KOPT-K1 (cell line): ENCODE measurements around the gene NDUFA6.
A peak's percentile ranks its signal among the peaks of the same experiment; 100 is the strongest.
"Not testable (repeated sequence)": the region's sequence is repeated elsewhere in the genome, so short reads cannot be mapped to it uniquely, and the experiment has no call there.

Experiments
- H3K27ac ChIP-seq: fragments of 200-600 bp; sonication (generic); 2 replicates; pipeline ENCODE4 v1.5.1; 2016; ENCODE audit warnings: antibody characterized with exemption, mild to moderate bottlenecking, low read depth, low read length; ENCODE audit not compliant: poor library complexity, severe bottlenecking
- H3K36me3 ChIP-seq: fragments of 200-600 bp; sonication (generic); 2 replicates; pipeline ENCODE4 v1.5.1; 2017; ENCODE audit warnings: antibody characterized with exemption, mild to moderate bottlenecking, low read length, moderate library complexity; ENCODE audit not compliant: insufficient read depth
- H3K9me3 ChIP-seq: fragments of 200-600 bp; sonication (generic); 2 replicates; pipeline ENCODE4 v1.5.1; 2017; ENCODE audit warnings: antibody characterized with exemption, low read length, mild to moderate bottlenecking; ENCODE audit not compliant: insufficient read depth, poor library complexity, severe bottlenecking

Gene NDUFA6

GRCh38 chr22:42079319-42080251 is 11.0 kb downstream of the NDUFA6 start, which contains the start of gene SMDT1:
Gene SMDT1 (plus strand): TSS chr22:42079700. CDS start chr22:42079769, 69 bp downstream.
- Histone ChIP-seq H3K36me3 (peaks cover 31% of the 10 kb centered on the region), H3K9me3 (no peaks in the 10 kb centered on the region), H3K27ac (peak within 1 kb of the TSS; percentile 83)

- Histone ChIP-seq H3K36me3 (peaks cover 22% of the 10 kb centered on the region), H3K9me3 (no peaks in the 10 kb centered on the region), H3K27ac (peak overlapping the region; percentile 83)
Measured at GRCh38 chr22:42078469-42079318, 11.9 kb downstream of the NDUFA6 start.

DNA sequence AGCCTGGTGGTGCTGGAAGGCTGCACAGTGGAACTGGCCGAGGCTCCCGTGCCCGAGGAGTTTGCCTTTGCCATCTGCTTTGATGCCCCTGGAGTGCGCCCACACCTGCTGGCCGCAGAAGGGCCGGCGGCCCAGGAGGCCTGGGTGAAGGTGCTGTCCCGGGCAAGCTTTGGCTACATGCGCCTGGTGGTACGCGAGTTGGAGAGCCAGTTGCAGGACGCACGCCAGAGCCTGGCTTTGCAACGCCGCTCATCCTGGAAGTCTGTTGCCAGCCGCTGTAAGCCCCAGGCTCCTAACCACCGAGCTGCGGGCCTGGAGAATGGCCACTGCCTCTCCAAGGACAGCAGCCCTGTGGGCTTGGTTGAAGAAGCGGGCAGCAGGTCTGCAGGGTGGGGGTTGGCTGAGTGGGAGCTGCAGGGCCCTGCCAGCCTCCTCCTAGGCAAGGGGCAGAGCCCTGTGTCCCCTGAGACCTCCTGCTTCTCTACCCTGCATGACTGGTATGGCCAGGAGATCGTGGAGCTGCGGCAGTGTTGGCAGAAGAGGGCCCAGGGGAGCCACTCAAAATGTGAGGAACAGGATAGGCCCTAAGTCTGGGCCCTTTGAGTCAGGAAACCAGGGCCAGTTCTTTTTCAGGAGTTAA is 13.0 kb downstream of the NDUFA6 start:
- Histone ChIP-seq H3K9me3 (no peaks in the 10 kb centered on the region), H3K36me3 (peaks cover 11% of the 10 kb centered on the region), H3K27ac (no peak overlapping the region)

GRCh38 chr22:42076764-42077485 is 13.6 kb downstream of the NDUFA6 start:
- Histone ChIP-seq H3K36me3 (peaks cover 4% of the 10 kb centered on the region), H3K9me3 (no peaks in the 10 kb centered on the region), H3K27ac (no peak overlapping the region)

GRCh38 chr22:42074846-42075676 is 15.5 kb downstream of the NDUFA6 start:
- Histone ChIP-seq H3K36me3 (no peaks in the 10 kb centered on the region), H3K9me3 (no peaks in the 10 kb centered on the region), H3K27ac (no peak overlapping the region)

GRCh38 chr22:42074132-42074811 is 16.3 kb downstream of the NDUFA6 start, which contains the start of gene PHETA2:
Gene PHETA2 (plus strand): TSS chr22:42074248. CDS start chr22:42077294, 3,046 bp downstream.
- H3K36me3 ChIP-seq = no peaks in the 10 kb centered on the region
- H3K27ac ChIP-seq = no peak within 1 kb of the TSS
- no peaks in the 10 kb centered on the region for H3K9me3 ChIP-seq

- no peaks in the 10 kb centered on the region for H3K36me3 ChIP-seq
- no peaks in the 10 kb centered on the region for H3K9me3 ChIP-seq
- no peak overlapping the region for H3K27ac ChIP-seq
Measured at GRCh38 chr22:42073621-42074041, 16.9 kb downstream of the NDUFA6 start.

- Histone ChIP-seq H3K36me3 (no peaks in the 10 kb centered on the region; the same call in 1 of the 2 replicates), H3K9me3 (no peaks in the 10 kb centered on the region), H3K27ac (no peak overlapping the region)
Measured at GRCh38 chr22:42072606-42073330, 17.8 kb downstream of the NDUFA6 start.

GRCh38 chr22:42071508-42071907 is 19.1 kb downstream of the NDUFA6 start:
- H3K9me3 ChIP-seq, H3K36me3 ChIP-seq: not testable (repeated sequence)
- peak overlapping the region; percentile 77 for H3K27ac ChIP-seq

- Histone ChIP-seq H3K9me3 (no peaks in the 10 kb centered on the region), H3K27ac (peak within 1 kb of the TSS; percentile 77), H3K36me3 (peaks cover 8% of the 10 kb centered on the region; the same call in 1 of the 2 replicates)
Measured at GRCh38 chr22:42070517-42071422, 19.8 kb downstream of the NDUFA6 start, which contains the start of gene NAGA. Gene NAGA (minus strand): TSS chr22:42070812. CDS start chr22:42070297, 515 bp downstream.

- Histone ChIP-seq H3K27ac (peak overlapping the region; percentile 77), H3K9me3 (no peaks in the 10 kb centered on the region), H3K36me3 (peaks cover 16% of the 10 kb centered on the region; the same call in 1 of the 2 replicates)
Measured at GRCh38 chr22:42069801-42070516, 20.6 kb downstream of the NDUFA6 start.
